ENCODE data around the gene PRELID2. TPM values are rescaled to one million over a fixed set of nuclear protein-coding genes. Genes with fewer than 3 reads are reported as not detected.

PRELID2 gene
- polyA plus RNA-seq, 1 of the 3 experiments (the other 2 are of a cell fraction) = 5.3 TPM

DNA sequence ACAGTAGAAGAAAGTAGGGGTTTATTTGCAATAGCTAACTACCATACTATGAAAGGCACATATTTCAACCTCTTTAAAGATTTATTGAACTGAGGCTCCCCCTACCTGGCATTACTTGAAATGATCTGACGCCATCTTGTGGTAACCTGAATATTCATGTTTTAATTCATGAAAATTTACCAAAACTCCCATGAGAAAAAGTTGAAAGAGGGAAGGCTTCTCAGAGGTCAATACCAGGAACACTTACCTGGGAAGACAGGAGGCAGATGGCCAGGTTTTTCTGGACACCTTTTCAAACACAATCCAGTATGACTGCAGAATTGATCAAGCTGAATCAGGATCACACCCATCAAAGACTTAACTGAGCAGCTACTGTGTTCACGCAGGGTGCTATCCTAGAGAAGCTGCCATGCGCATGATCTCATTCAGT lies 9.4 kb downstream of the PRELID2 start (continued):
- TF ChIP-seq CTCF (IDR thresholded peaks at IDR 0.05) (peak; percentile 94), FOSL2 (IDR thresholded peaks at IDR 0.05; ENCODE audit: borderline replicate concordance, low read depth) (no peak), GATA2 (CRISPR knock-in tag; IDR thresholded peaks at IDR 0.05) (no peak), JUND (IDR thresholded peaks at IDR 0.05) (no peak)

DNA sequence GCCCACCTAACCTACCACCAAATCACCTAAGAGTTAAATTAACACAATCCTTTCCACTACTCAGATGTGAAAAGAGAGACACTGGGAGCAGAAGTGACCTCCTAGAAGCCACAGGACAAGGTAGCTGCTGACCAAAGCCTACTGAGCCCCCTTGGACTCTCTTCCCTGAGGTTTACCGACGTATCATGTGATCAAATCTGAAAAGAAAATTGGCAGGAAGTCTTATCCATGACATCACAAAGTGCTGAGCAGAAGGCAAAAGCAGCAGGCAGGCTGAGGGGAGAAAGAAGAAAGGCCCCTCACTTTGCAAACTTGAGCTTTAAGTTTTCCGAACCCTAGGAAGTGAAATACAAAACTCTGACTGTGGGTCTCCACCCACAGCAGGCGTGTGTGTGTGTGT lies 11.1 kb downstream of the PRELID2 start:
- no peak for DNase-seq
- Histone ChIP-seq H3K4me1 (ENCODE audit: control insufficient read depth in 1 of 2, insufficient read depth in 2 of 2, low read depth in 1 of 2, low read length in 1 of 2) (peaks cover 0 to 10% of the 10 kb centered on the region in 2 experiments; a peak in 1 of 4 replicates), H3K27ac (ENCODE audit: low read depth in 2 of 2, low read length in 1 of 2) (no peak overlapping the region), H3K4me3 (ENCODE audit: low read depth in 2 of 2, low read length in 1 of 2) (no peak overlapping the region), H3K9me3 (no peaks in the 10 kb centered on the region), H3F3A (replicated peaks; ENCODE audit: insufficient read depth) (no peaks in the 10 kb centered on the region), H3K9me2 (no peaks in the 10 kb centered on the region), H3K36me3 (replicated peaks in 1 of 2; ENCODE audit: control insufficient read depth in 1 of 2, insufficient read depth in 2 of 2, low read length in 1 of 2) (no peaks in the 10 kb centered on the region), H3K9ac (no peak overlapping the region), H2AFZ (ENCODE audit: low read depth) (no peak overlapping the region), H3K4me2 (no peak overlapping the region), H4K20me1 (ENCODE audit: insufficient read depth) (no peaks in the 10 kb centered on the region), H3K27me3 (ENCODE audit: insufficient read depth) (no peaks in the 10 kb centered on the region), H3K79me2 (ENCODE audit: insufficient read depth) (peaks cover 4% of the 10 kb centered on the region; the same call in 1 of the 2 replicates)
- POLR2A ChIA-PET = interaction anchor here (1.3 kb wide), 1 partner anchor 12 kb away, joined by 3 read pairs; no protein-coding TSS in a partner anchor
- WGBS (ENCODE audit: low lambda C conversion rate) = 81% methylated on average over 4 of the region's 4 CpGs
- CTCF ChIA-PET = interaction anchor here (0.7 to 1.4 kb wide), 4 partner anchors 12 to 1620 kb away, joined by 3 to 4 read pairs (median 3); no protein-coding TSS in a partner anchor
- TF ChIP-seq NFIC (IDR thresholded peaks at IDR 0.05; ENCODE audit: borderline replicate concordance) = no peak
- TF ChIP-seq RXRA (IDR thresholded peaks at IDR 0.05; ENCODE audit: borderline replicate concordance, low read depth) = no peak
- TF ChIP-seq EP300 (IDR thresholded peaks at IDR 0.05; ENCODE audit: borderline replicate concordance in 1 of 2, low read depth in 1 of 2, low read length in 1 of 2) = no peak
- TF ChIP-seq CTCF (IDR thresholded peaks at IDR 0.05) = no peak
- TF ChIP-seq, protein P1, sequence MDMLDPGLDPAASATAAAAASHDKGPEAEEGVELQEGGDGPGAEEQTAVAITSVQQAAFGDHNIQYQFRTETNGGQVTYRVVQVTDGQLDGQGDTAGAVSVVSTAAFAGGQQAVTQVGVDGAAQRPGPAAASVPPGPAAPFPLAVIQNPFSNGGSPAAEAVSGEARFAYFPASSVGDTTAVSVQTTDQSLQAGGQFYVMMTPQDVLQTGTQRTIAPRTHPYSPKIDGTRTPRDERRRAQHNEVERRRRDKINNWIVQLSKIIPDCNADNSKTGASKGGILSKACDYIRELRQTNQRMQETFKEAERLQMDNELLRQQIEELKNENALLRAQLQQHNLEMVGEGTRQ (IDR thresholded peaks at IDR 0.05; ENCODE audit: borderline replicate concordance, low read depth, low read length) = no peak
- TF ChIP-seq, protein P2, sequence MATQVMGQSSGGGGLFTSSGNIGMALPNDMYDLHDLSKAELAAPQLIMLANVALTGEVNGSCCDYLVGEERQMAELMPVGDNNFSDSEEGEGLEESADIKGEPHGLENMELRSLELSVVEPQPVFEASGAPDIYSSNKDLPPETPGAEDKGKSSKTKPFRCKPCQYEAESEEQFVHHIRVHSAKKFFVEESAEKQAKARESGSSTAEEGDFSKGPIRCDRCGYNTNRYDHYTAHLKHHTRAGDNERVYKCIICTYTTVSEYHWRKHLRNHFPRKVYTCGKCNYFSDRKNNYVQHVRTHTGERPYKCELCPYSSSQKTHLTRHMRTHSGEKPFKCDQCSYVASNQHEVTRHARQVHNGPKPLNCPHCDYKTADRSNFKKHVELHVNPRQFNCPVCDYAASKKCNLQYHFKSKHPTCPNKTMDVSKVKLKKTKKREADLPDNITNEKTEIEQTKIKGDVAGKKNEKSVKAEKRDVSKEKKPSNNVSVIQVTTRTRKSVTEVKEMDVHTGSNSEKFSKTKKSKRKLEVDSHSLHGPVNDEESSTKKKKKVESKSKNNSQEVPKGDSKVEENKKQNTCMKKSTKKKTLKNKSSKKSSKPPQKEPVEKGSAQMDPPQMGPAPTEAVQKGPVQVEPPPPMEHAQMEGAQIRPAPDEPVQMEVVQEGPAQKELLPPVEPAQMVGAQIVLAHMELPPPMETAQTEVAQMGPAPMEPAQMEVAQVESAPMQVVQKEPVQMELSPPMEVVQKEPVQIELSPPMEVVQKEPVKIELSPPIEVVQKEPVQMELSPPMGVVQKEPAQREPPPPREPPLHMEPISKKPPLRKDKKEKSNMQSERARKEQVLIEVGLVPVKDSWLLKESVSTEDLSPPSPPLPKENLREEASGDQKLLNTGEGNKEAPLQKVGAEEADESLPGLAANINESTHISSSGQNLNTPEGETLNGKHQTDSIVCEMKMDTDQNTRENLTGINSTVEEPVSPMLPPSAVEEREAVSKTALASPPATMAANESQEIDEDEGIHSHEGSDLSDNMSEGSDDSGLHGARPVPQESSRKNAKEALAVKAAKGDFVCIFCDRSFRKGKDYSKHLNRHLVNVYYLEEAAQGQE (IDR thresholded peaks at IDR 0.05; ENCODE audit: low read depth, low read length) = no peak
- no peak for TF ChIP-seq ELF1 (IDR thresholded peaks at IDR 0.05)
- TF ChIP-seq, protein P3, sequence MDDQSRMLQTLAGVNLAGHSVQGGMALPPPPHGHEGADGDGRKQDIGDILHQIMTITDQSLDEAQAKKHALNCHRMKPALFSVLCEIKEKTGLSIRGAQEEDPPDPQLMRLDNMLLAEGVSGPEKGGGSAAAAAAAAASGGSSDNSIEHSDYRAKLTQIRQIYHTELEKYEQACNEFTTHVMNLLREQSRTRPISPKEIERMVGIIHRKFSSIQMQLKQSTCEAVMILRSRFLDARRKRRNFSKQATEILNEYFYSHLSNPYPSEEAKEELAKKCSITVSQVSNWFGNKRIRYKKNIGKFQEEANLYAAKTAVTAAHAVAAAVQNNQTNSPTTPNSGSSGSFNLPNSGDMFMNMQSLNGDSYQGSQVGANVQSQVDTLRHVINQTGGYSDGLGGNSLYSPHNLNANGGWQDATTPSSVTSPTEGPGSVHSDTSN (IDR thresholded peaks at IDR 0.05) = no peak
- TF ChIP-seq CHD2 (IDR thresholded peaks at IDR 0.05; ENCODE audit: low read length, partially characterized antibody) = no peak
- TF ChIP-seq TEAD4 (IDR thresholded peaks at IDR 0.05; ENCODE audit: borderline replicate concordance, insufficient read depth) = no peak
- no peak for TF ChIP-seq RFX5 (IDR thresholded peaks at IDR 0.05; ENCODE audit: low read length)
- no peak for TF ChIP-seq FOXM1 (IDR thresholded peaks at IDR 0.05; ENCODE audit: low read depth)

Measured in SK-N-SH (cell line).